Measurements from ENCODE around the gene OSBPL2. TPM values are rescaled to one million over a fixed set of nuclear protein-coding genes. Genes with fewer than 3 reads are reported as not detected.

Gene OSBPL2
- total RNA-seq, 1 donor from 2014 or later = 51.3 TPM

DNA sequence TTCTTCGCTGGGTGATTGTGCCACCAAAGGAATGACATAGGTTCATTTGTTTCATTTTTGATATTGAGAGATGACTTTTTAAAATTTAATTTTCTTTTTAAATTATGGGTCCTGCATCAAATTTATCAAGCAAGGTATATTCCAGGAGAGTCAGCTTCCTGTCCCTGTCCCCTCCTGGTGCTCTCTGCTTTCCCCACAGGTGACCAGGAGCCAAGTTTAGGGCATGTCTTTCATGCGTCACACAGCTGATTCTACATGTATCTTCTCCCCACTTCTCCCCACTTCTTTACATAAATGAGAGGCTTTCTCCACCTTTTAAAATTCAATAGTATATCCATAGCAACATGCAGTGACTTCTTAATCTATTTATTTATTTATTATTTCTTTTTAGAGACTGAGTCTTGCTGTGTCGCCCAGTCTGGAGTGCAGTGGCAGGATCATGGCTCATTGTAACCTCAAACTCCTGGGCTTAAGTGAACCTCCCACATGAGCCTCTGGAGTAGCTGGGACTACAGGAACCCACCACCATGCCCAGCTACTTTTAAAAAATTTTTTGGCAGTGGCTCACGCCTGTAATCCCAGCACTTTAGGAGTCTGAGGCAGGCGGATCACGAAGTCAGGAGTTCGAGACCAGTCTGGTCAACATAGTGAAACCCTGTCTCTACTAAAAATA, 30.0 kb downstream of the OSBPL2 start:
- no peaks in the 10 kb centered on the region for H3K27me3 ChIP-seq
- no peak for TF ChIP-seq POLR2A (IDR thresholded peaks at IDR 0.05)
- no peak for DNase-seq (ENCODE audit: extremely low spot score in 2 of 2)
- no peak overlapping the region for H3K27ac ChIP-seq
- H3K36me3 ChIP-seq = peaks cover 0 to 60% of the 10 kb centered on the region in 2 donors
- no peaks in the 10 kb centered on the region for H3K9me3 ChIP-seq
- H3K4me1 ChIP-seq = peaks cover 8% of the 10 kb centered on the region
- intact Hi-C loops (cut with DNase I) = no loop called here
- no peak overlapping the region for H3K4me3 ChIP-seq

DNA sequence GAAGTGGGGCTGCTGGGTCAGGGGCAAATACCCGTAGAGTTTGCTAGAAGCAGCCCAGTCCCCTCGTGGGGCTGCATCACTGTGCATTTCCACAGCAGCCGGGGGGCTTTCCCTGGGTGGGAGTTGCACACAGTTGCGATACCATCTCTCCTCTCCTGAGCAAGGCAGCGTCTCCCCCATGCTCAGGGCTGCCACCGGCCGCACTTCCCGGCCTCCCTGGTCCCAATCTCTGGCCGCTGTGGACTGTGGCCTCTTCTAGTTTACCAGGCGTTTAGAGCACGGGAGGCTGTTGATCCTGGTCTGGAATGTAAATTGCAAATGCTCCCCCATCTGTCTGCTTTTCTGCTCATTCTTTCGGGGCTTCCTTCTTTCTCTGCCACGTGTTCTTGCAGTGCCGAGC, 31.1 kb downstream of the OSBPL2 start:
- H3K36me3 ChIP-seq = peaks cover 0 to 61% of the 10 kb centered on the region in 2 donors
- intact Hi-C loops (cut with DNase I) = no loop called here
- TF ChIP-seq POLR2A (IDR thresholded peaks at IDR 0.05) (no peak), POLR2AphosphoS5 (IDR thresholded peaks at IDR 0.05; ENCODE audit: insufficient read depth in 1 of 2, low read depth in 1 of 2) (no peak)
- TF ChIP-seq, protein P1, sequence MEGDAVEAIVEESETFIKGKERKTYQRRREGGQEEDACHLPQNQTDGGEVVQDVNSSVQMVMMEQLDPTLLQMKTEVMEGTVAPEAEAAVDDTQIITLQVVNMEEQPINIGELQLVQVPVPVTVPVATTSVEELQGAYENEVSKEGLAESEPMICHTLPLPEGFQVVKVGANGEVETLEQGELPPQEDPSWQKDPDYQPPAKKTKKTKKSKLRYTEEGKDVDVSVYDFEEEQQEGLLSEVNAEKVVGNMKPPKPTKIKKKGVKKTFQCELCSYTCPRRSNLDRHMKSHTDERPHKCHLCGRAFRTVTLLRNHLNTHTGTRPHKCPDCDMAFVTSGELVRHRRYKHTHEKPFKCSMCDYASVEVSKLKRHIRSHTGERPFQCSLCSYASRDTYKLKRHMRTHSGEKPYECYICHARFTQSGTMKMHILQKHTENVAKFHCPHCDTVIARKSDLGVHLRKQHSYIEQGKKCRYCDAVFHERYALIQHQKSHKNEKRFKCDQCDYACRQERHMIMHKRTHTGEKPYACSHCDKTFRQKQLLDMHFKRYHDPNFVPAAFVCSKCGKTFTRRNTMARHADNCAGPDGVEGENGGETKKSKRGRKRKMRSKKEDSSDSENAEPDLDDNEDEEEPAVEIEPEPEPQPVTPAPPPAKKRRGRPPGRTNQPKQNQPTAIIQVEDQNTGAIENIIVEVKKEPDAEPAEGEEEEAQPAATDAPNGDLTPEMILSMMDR (IDR thresholded peaks at IDR 0.05) = no peak

DNA sequence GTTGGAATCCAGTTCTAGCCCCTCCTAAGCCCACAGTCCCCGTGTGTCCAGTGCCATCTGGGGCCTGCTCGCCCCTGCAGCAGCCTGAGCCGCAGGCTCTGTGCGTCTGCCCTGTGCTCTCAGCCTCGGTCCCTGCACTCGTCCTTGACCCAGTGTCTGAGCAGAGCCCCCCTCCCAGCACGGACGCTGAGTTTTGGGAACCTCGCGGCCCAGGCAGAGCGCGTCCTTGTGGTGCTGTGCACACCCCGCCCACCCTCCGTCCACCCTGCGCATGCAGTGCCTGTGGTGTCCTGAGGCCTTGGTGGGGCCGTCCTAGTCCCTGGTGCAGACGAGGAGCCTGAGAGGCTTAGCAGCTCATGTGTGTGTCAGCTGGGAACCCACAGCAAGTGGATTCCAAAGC, 31.6 kb downstream of the OSBPL2 start:
- peaks cover 0 to 57% of the 10 kb centered on the region in 2 donors for H3K36me3 ChIP-seq
- TF ChIP-seq, protein P1 (IDR thresholded peaks at IDR 0.05) = no peak
- no peak for TF ChIP-seq POLR2A (IDR thresholded peaks at IDR 0.05)
- no peak for TF ChIP-seq POLR2AphosphoS5 (IDR thresholded peaks at IDR 0.05; ENCODE audit: insufficient read depth in 1 of 2, low read depth in 1 of 2)

More for the DNA sequence above, 31.1 kb downstream of the OSBPL2 start:
- Histone ChIP-seq H3K4me1 (peaks cover 8% of the 10 kb centered on the region), H3K27ac (no peak overlapping the region), H3K27me3 (no peaks in the 10 kb centered on the region), H3K4me3 (no peak overlapping the region), H3K9me3 (no peaks in the 10 kb centered on the region)
- DNase-seq (ENCODE audit: extremely low spot score in 2 of 2) = no peak

DNA sequence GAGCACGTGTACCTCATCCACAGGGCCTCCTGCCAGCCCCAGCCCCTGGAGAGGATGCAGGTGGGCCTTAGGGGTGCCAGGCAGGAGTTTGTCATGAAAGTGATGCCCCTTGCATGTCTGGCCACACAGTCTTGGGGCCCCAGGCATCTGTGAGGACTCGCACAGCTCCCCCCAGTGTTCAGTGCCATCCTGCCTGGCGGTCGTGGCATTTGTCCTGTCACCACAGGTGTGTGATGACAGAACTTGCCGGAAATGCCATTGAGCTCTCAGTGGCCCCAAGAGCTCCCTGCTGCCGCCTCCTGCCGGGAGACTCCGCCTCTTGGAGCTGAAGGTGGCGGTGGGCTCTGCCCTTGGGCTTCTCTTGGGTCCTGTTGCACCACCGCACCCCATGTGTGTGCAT, 33.9 kb downstream of the OSBPL2 start:
- Histone ChIP-seq H3K9me3 (no peaks in the 10 kb centered on the region), H3K4me3 (no peak overlapping the region), H3K4me1 (peaks cover 2% of the 10 kb centered on the region), H3K27ac (no peak overlapping the region), H3K27me3 (no peaks in the 10 kb centered on the region), H3K36me3 (peaks cover 0 to 37% of the 10 kb centered on the region in 2 donors)
- no peak for DNase-seq (ENCODE audit: extremely low spot score in 2 of 2)
- intact Hi-C loops (cut with DNase I) = no loop called here
- TF ChIP-seq POLR2A (IDR thresholded peaks at IDR 0.05) = no peak
- TF ChIP-seq, protein P1 (IDR thresholded peaks at IDR 0.05) = no peak
- TF ChIP-seq POLR2AphosphoS5 (IDR thresholded peaks at IDR 0.05; ENCODE audit: insufficient read depth in 1 of 2, low read depth in 1 of 2) = no peak

More for the DNA sequence above, 31.6 kb downstream of the OSBPL2 start:
- no peak for DNase-seq (ENCODE audit: extremely low spot score in 2 of 2)
- Histone ChIP-seq H3K27me3 (no peaks in the 10 kb centered on the region), H3K4me1 (peaks cover 8% of the 10 kb centered on the region), H3K4me3 (no peak overlapping the region), H3K27ac (no peak overlapping the region), H3K9me3 (no peaks in the 10 kb centered on the region)
- intact Hi-C loops (cut with DNase I) = no loop called here

DNA sequence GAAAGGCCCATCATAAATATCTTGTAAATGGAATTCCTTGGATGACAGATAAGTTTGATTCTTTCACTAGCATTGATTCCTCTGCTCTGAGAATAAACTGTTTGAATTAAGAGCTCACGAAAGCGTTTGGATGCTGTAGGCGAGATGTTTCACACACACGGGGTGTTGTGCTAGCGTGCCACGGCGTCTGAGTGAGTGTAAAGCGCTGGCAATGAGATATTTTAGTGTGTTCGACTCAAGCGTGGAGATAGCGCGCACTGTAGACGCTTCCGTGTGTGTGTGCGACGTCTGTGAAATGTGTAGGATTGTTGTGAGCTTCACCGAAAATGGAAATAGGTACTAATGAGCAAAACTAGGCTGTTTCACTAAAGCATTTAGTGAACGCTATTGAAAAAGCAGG, 35.1 kb downstream of the OSBPL2 start:
- Histone ChIP-seq H3K9me3 (no peaks in the 10 kb centered on the region), H3K36me3 (peaks cover 0 to 37% of the 10 kb centered on the region in 2 donors), H3K4me3 (no peak overlapping the region), H3K27ac (no peak overlapping the region), H3K4me1 (no peaks in the 10 kb centered on the region), H3K27me3 (no peaks in the 10 kb centered on the region)
- DNase-seq (ENCODE audit: extremely low spot score in 2 of 2) = no peak
- intact Hi-C loops (cut with DNase I) = no loop called here
- TF ChIP-seq, protein P1 (IDR thresholded peaks at IDR 0.05) = no peak
- TF ChIP-seq POLR2AphosphoS5 (IDR thresholded peaks at IDR 0.05; ENCODE audit: insufficient read depth in 1 of 2, low read depth in 1 of 2) = no peak
- TF ChIP-seq POLR2A (IDR thresholded peaks at IDR 0.05) = no peak

Measured in vagina (tissue), 2 donors.